ENCODE data around the gene NXT1. TPM values are rescaled to one million over a fixed set of nuclear protein-coding genes. Genes with fewer than 3 reads are reported as not detected.

NXT1 gene
- total RNA-seq, 4 donors from 2014 or later = 18.3 to 64.5 (median 43.9) TPM

- Histone ChIP-seq H3K27ac (no peak overlapping the region), H3K36me3 (peaks cover 61% of the 10 kb centered on the region), H3K27me3 (no peaks in the 10 kb centered on the region), H3K4me3 (no peak overlapping the region), H3K4me1 (no peaks in the 10 kb centered on the region), H3K9me3 (no peaks in the 10 kb centered on the region)
- no peak for DNase-seq (ENCODE audit: low spot score in 2 of 2)
- 66% methylated on average over 1 of the region's 1 CpG for WGBS
- no peak for TF ChIP-seq EP300 (IDR thresholded peaks at IDR 0.05)
- TF ChIP-seq POLR2A (IDR thresholded peaks at IDR 0.05) = no peak
- no peak for TF ChIP-seq POLR2AphosphoS5 (IDR thresholded peaks at IDR 0.05)
- TF ChIP-seq CTCF (IDR thresholded peaks at IDR 0.05) = no peak
Observed at GRCh38 chr20:23390091-23390774, 39.6 kb downstream of the NXT1 start.

- DNase-seq (ENCODE audit: low spot score in 2 of 2) = no peak
- no peaks in the 10 kb centered on the region for H3K4me1 ChIP-seq
- no peaks in the 10 kb centered on the region for H3K27me3 ChIP-seq
- H3K27ac ChIP-seq = no peak overlapping the region
- H3K36me3 ChIP-seq = peaks cover 61% of the 10 kb centered on the region
- TF ChIP-seq EP300 (IDR thresholded peaks at IDR 0.05) (no peak), POLR2AphosphoS5 (IDR thresholded peaks at IDR 0.05) (no peak), CTCF (IDR thresholded peaks at IDR 0.05) (no peak), POLR2A (IDR thresholded peaks at IDR 0.05) (no peak)
- H3K4me3 ChIP-seq = no peak overlapping the region
- no peaks in the 10 kb centered on the region for H3K9me3 ChIP-seq
- 95% methylated on average over 4 of the region's 4 CpGs for WGBS
Observed at GRCh38 chr20:23391707-23392310, 41.2 kb downstream of the NXT1 start.

GRCh38 chr20:23393996-23394775, 43.6 kb downstream of the NXT1 start:
- Histone ChIP-seq H3K4me3 (no peak overlapping the region), H3K27ac (no peak overlapping the region), H3K9me3 (no peaks in the 10 kb centered on the region), H3K4me1 (no peaks in the 10 kb centered on the region), H3K36me3 (peaks cover 46% of the 10 kb centered on the region), H3K27me3 (no peaks in the 10 kb centered on the region)
- WGBS = 86% methylated on average over 4 of the region's 4 CpGs
- DNase-seq (ENCODE audit: low spot score in 2 of 2) = no peak
- TF ChIP-seq CTCF (IDR thresholded peaks at IDR 0.05) (no peak), POLR2AphosphoS5 (IDR thresholded peaks at IDR 0.05) (no peak), EP300 (IDR thresholded peaks at IDR 0.05) (no peak), POLR2A (IDR thresholded peaks at IDR 0.05) (no peak)

GRCh38 chr20:23396950-23397627, 46.5 kb downstream of the NXT1 start:
- H3K4me3 ChIP-seq = no peak overlapping the region
- no peak overlapping the region for H3K27ac ChIP-seq
- no peak for DNase-seq (ENCODE audit: low spot score in 2 of 2)
- no peaks in the 10 kb centered on the region for H3K4me1 ChIP-seq
- no peaks in the 10 kb centered on the region for H3K9me3 ChIP-seq
- no peak for TF ChIP-seq POLR2AphosphoS5 (IDR thresholded peaks at IDR 0.05)
- no peak for TF ChIP-seq POLR2A (IDR thresholded peaks at IDR 0.05)
- TF ChIP-seq EP300 (IDR thresholded peaks at IDR 0.05) = no peak
- no peak for TF ChIP-seq CTCF (IDR thresholded peaks at IDR 0.05)
- WGBS = 62% methylated on average over 6 of the region's 6 CpGs
- peaks cover 31% of the 10 kb centered on the region for H3K36me3 ChIP-seq
- H3K27me3 ChIP-seq = no peaks in the 10 kb centered on the region
